Measurements from ENCODE around the gene CD164L2. TPM values are rescaled to one million over a fixed set of nuclear protein-coding genes. Genes with fewer than 3 reads are reported as not detected.

Gene CD164L2
- total RNA-seq, 1 donor from 2014 or later = not detected

GRCh38 chr1:27353629-27354028 lies 29.5 kb downstream of the CD164L2 start:
- Histone ChIP-seq H3K27ac (ENCODE audit: low read depth, low read length) (no peak overlapping the region), H3K79me2 (ENCODE audit: insufficient read depth, low read length) (no peaks in the 10 kb centered on the region), H3K4me2 (ENCODE audit: low read length) (no peak overlapping the region), H3K4me3 (ENCODE audit: insufficient read depth, low read depth, low read length) (no peak overlapping the region), H4K20me1 (ENCODE audit: insufficient read depth, low read length) (no peaks in the 10 kb centered on the region), H3K9me3 (ENCODE audit: insufficient read depth, low read depth, low read length) (no peaks in the 10 kb centered on the region), H2AFZ (ENCODE audit: low read depth, low read length) (no peak overlapping the region), H3K27me3 (ENCODE audit: insufficient read depth, low read length) (peaks cover 5% of the 10 kb centered on the region), H3K36me3 (ENCODE audit: insufficient read depth, low read length) (peaks cover 3% of the 10 kb centered on the region), H3K4me1 (ENCODE audit: insufficient read depth, low read length) (peaks cover 15% of the 10 kb centered on the region), H3K9ac (ENCODE audit: low read length) (no peak overlapping the region)
- TF ChIP-seq, protein P1, sequence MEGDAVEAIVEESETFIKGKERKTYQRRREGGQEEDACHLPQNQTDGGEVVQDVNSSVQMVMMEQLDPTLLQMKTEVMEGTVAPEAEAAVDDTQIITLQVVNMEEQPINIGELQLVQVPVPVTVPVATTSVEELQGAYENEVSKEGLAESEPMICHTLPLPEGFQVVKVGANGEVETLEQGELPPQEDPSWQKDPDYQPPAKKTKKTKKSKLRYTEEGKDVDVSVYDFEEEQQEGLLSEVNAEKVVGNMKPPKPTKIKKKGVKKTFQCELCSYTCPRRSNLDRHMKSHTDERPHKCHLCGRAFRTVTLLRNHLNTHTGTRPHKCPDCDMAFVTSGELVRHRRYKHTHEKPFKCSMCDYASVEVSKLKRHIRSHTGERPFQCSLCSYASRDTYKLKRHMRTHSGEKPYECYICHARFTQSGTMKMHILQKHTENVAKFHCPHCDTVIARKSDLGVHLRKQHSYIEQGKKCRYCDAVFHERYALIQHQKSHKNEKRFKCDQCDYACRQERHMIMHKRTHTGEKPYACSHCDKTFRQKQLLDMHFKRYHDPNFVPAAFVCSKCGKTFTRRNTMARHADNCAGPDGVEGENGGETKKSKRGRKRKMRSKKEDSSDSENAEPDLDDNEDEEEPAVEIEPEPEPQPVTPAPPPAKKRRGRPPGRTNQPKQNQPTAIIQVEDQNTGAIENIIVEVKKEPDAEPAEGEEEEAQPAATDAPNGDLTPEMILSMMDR (IDR thresholded peaks at IDR 0.05; ENCODE audit: insufficient read depth, low read depth, low read length) = no peak
- TF ChIP-seq EZH2 (IDR thresholded peaks at IDR 0.05; ENCODE audit: insufficient read depth, low read length) = no peak
- Mint-ChIP-seq H3K36me3 (ENCODE audit: low read depth, unreplicated experiment) (peaks cover 13% of the 10 kb centered on the region), H3K27ac (ENCODE audit: unreplicated experiment) (no peak overlapping the region), H3K27me3 (ENCODE audit: low read depth, unreplicated experiment) (peaks cover 10% of the 10 kb centered on the region), H3K4me1 (ENCODE audit: low read depth, unreplicated experiment) (no peaks in the 10 kb centered on the region), H3K9me3 (ENCODE audit: unreplicated experiment) (no peaks in the 10 kb centered on the region), H3K4me3 (ENCODE audit: unreplicated experiment) (no peak overlapping the region)
- FAIRE-seq (no peak), DNase-seq (ENCODE audit: low read depth) (no peak)

GRCh38 chr1:27353166-27353565 lies 30.0 kb downstream of the CD164L2 start:
- no peak overlapping the region for H3K4me2 ChIP-seq (ENCODE audit: low read length)
- H3K9me3 ChIP-seq (ENCODE audit: insufficient read depth, low read depth, low read length) = no peaks in the 10 kb centered on the region
- H3K27ac Mint-ChIP-seq (ENCODE audit: unreplicated experiment) = no peak overlapping the region
- no peaks in the 10 kb centered on the region for H3K79me2 ChIP-seq (ENCODE audit: insufficient read depth, low read length)
- H4K20me1 ChIP-seq (ENCODE audit: insufficient read depth, low read length) = no peaks in the 10 kb centered on the region
- peaks cover 3% of the 10 kb centered on the region for H3K36me3 ChIP-seq (ENCODE audit: insufficient read depth, low read length)
- peaks cover 13% of the 10 kb centered on the region for H3K36me3 Mint-ChIP-seq (ENCODE audit: low read depth, unreplicated experiment)
- no peak overlapping the region for H3K9ac ChIP-seq (ENCODE audit: low read length)
- H3K27ac ChIP-seq (ENCODE audit: low read depth, low read length) = no peak overlapping the region
- H3K9me3 Mint-ChIP-seq (ENCODE audit: unreplicated experiment) = no peaks in the 10 kb centered on the region
- no peak for TF ChIP-seq EZH2 (IDR thresholded peaks at IDR 0.05; ENCODE audit: insufficient read depth, low read length)
- TF ChIP-seq, protein P1 (IDR thresholded peaks at IDR 0.05; ENCODE audit: insufficient read depth, low read depth, low read length) = no peak
- peaks cover 15% of the 10 kb centered on the region for H3K4me1 ChIP-seq (ENCODE audit: insufficient read depth, low read length)
- peaks cover 5% of the 10 kb centered on the region for H3K27me3 ChIP-seq (ENCODE audit: insufficient read depth, low read length)
- H3K4me3 Mint-ChIP-seq (ENCODE audit: unreplicated experiment) = no peak overlapping the region
- H3K4me1 Mint-ChIP-seq (ENCODE audit: low read depth, unreplicated experiment) = no peaks in the 10 kb centered on the region
- no peak overlapping the region for H2AFZ ChIP-seq (ENCODE audit: low read depth, low read length)
- H3K4me3 ChIP-seq (ENCODE audit: insufficient read depth, low read depth, low read length) = no peak overlapping the region
- FAIRE-seq = no peak
- DNase-seq (ENCODE audit: low read depth) = no peak
- H3K27me3 Mint-ChIP-seq (ENCODE audit: low read depth, unreplicated experiment) = peaks cover 9% of the 10 kb centered on the region

GRCh38 chr1:27351541-27352107 lies 31.5 kb downstream of the CD164L2 start:
- Mint-ChIP-seq H3K9me3 (ENCODE audit: unreplicated experiment) (no peaks in the 10 kb centered on the region), H3K27me3 (ENCODE audit: low read depth, unreplicated experiment) (peaks cover 4% of the 10 kb centered on the region), H3K36me3 (ENCODE audit: low read depth, unreplicated experiment) (peaks cover 9% of the 10 kb centered on the region), H3K27ac (ENCODE audit: unreplicated experiment) (no peak overlapping the region), H3K4me1 (ENCODE audit: low read depth, unreplicated experiment) (peaks cover 4% of the 10 kb centered on the region), H3K4me3 (ENCODE audit: unreplicated experiment) (no peak overlapping the region)
- Histone ChIP-seq H3K9me3 (ENCODE audit: insufficient read depth, low read depth, low read length) (no peaks in the 10 kb centered on the region), H2AFZ (ENCODE audit: low read depth, low read length) (peak overlapping the region; percentile 71), H3K4me1 (ENCODE audit: insufficient read depth, low read length) (peaks cover 15% of the 10 kb centered on the region), H3K4me3 (ENCODE audit: insufficient read depth, low read depth, low read length) (no peak overlapping the region), H3K27me3 (ENCODE audit: insufficient read depth, low read length) (peaks cover 5% of the 10 kb centered on the region), H3K4me2 (ENCODE audit: low read length) (peak overlapping the region; percentile 78), H4K20me1 (ENCODE audit: insufficient read depth, low read length) (no peaks in the 10 kb centered on the region), H3K9ac (ENCODE audit: low read length) (no peak overlapping the region), H3K79me2 (ENCODE audit: insufficient read depth, low read length) (no peaks in the 10 kb centered on the region), H3K36me3 (ENCODE audit: insufficient read depth, low read length) (peaks cover 3% of the 10 kb centered on the region), H3K27ac (ENCODE audit: low read depth, low read length) (no peak overlapping the region)
- no peak for TF ChIP-seq EZH2 (IDR thresholded peaks at IDR 0.05; ENCODE audit: insufficient read depth, low read length)
- TF ChIP-seq, protein P1 (IDR thresholded peaks at IDR 0.05; ENCODE audit: insufficient read depth, low read depth, low read length) = no peak
- DNase-seq (ENCODE audit: low read depth) = no peak
- FAIRE-seq = no peak

All from astrocyte (in vitro differentiated cells and primary cell).